Vagina (tissue), 2 donors: Measurements from ENCODE around the gene USP47. TPM values are rescaled to one million over a fixed set of nuclear protein-coding genes. Genes with fewer than 3 reads are reported as not detected.

Experiments
- DNase-seq, 2 donors: peaks; one replicate each; pipeline ENCODE4 v3.0.0-alpha.2; 2017; ENCODE audit errors: extremely low spot score in 2 of 2
- H3K27ac ChIP-seq: fragments of 200-600 bp; sonication (generic); one replicate; pipeline ENCODE4 v1.5.1; 2019
- H3K27me3 ChIP-seq: fragments of 200-600 bp; sonication (generic); one replicate; pipeline ENCODE4 v1.5.1; 2019
- H3K36me3 ChIP-seq, 2 donors: fragments of 200-600 bp; sonication (generic); one replicate each; pipeline ENCODE4 v1.5.1; 2017 to 2019
- H3K4me1 ChIP-seq: fragments of 200-600 bp; sonication (generic); one replicate; pipeline ENCODE4 v1.5.1; 2019
- H3K4me3 ChIP-seq, 2 donors: fragments of 200-600 bp; sonication (generic); 1 replicate in 1 of 2; 2 replicates in 1 of 2; pipeline ENCODE4 v1.5.1; 2016 to 2019
- H3K9me3 ChIP-seq: fragments of 200-600 bp; sonication (generic); one replicate; pipeline ENCODE4 v1.5.1; 2019
- POLR2A ChIP-seq, 2 donors: fragments of 450-650 bp; IDR thresholded peaks; one replicate each; pipeline ENCODE4 v1.6.1; 2017; ENCODE audit warnings: antibody characterized with exemption in 2 of 2, mild to moderate bottlenecking in 2 of 2, moderate library complexity in 2 of 2
- POLR2AphosphoS5 ChIP-seq, 2 donors: sonication (generic); formaldehyde crosslinking; IDR thresholded peaks; one replicate each; pipeline ENCODE4 v1.9.0; 2017; ENCODE audit warnings: antibody characterized with exemption in 2 of 2, mild to moderate bottlenecking in 2 of 2, low read depth in 1 of 2; ENCODE audit not compliant: insufficient read depth in 1 of 2
- intact Hi-C: fragments of 100-400 bp; cut with DNase I; formaldehyde crosslinking; loops from one replicate; pipeline ENCODE4 v1.15.1; 2023
- total RNA-seq: library from RNA; depleted of rRNA; stranded (reverse); fragments of >200 nt; gene quantifications from one replicate; pipeline ENCODE4 v1.2.3, GENCODE V29; 2016
- TF ChIP-seq, protein P1 (sequence below), 3 experiments: fragments of 450-650 bp in 2 of 3; fragments of 200-600 bp in 1 of 3; sonication (generic) in 1 of 3; IDR thresholded peaks; one replicate each; pipeline ENCODE4 v1.5.1; 2017 to 2019; ENCODE audit warnings: antibody characterized with exemption in 3 of 3, mild to moderate bottlenecking in 2 of 3, moderate library complexity in 2 of 3

USP47 gene
- total RNA-seq, 1 donor from 2014 or later = 69.2 TPM

DNA sequence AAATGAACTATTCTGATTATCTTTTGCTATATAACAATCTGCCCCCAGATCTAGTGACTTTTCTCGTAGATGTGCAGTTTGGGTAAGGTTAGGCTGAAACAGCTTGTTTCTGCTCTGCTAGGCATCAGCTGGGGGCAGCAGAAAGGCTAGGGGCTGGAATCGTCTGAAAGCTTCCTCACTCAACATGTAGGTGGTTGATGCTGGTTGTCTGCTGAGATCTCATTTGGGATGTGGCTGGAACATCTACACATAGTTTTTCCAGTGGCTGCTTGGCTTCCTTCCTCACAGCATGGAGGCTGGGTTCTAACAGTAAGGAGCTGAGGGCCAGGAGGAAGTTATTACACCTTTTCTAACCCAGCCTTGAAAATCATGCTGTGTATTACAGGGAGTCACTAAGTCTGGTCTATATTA lies 30.2 kb downstream of the USP47 start:
- no peaks in the 10 kb centered on the region for H3K27me3 ChIP-seq
- DNase-seq = no peak
- H3K4me1 ChIP-seq = peaks cover 20% of the 10 kb centered on the region
- H3K36me3 ChIP-seq = no peaks in the 10 kb centered on the region
- intact Hi-C loops = no loop called here
- peaks cover 3% of the 10 kb centered on the region for H3K9me3 ChIP-seq
- TF ChIP-seq, protein P1, sequence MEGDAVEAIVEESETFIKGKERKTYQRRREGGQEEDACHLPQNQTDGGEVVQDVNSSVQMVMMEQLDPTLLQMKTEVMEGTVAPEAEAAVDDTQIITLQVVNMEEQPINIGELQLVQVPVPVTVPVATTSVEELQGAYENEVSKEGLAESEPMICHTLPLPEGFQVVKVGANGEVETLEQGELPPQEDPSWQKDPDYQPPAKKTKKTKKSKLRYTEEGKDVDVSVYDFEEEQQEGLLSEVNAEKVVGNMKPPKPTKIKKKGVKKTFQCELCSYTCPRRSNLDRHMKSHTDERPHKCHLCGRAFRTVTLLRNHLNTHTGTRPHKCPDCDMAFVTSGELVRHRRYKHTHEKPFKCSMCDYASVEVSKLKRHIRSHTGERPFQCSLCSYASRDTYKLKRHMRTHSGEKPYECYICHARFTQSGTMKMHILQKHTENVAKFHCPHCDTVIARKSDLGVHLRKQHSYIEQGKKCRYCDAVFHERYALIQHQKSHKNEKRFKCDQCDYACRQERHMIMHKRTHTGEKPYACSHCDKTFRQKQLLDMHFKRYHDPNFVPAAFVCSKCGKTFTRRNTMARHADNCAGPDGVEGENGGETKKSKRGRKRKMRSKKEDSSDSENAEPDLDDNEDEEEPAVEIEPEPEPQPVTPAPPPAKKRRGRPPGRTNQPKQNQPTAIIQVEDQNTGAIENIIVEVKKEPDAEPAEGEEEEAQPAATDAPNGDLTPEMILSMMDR (IDR thresholded peaks at IDR 0.05) = no peak
- TF ChIP-seq POLR2A (IDR thresholded peaks at IDR 0.05) = no peak
- no peak for TF ChIP-seq POLR2AphosphoS5 (IDR thresholded peaks at IDR 0.05; ENCODE audit: insufficient read depth in 1 of 2, low read depth in 1 of 2)
- H3K27ac ChIP-seq = no peak overlapping the region
- H3K4me3 ChIP-seq = no peak overlapping the region

DNA sequence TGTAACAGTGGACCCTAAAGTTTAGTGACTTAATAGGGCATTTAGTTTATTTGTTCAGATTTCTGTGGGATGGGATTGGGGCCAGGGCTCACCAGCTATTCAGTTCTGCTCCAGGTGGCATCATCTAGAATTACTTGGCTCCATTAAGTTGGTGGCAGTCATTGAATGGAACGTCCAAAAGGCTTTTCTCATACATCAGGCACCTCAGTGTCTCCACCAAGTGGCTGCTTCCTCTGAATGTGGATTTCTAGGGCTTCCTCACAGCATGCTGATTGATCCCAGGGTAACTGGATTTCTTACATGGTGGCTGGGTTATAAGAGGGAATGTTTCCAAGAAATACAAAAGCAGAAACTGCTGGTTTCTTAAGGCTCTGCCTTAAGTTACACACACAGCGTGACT lies 34.7 kb downstream of the USP47 start:
- Histone ChIP-seq H3K4me3 (no peak overlapping the region), H3K36me3 (no peaks in the 10 kb centered on the region), H3K9me3 (no peaks in the 10 kb centered on the region), H3K4me1 (peaks cover 37% of the 10 kb centered on the region), H3K27me3 (no peaks in the 10 kb centered on the region), H3K27ac (no peak overlapping the region)
- DNase-seq = no peak
- intact Hi-C loops = no loop called here
- no peak for TF ChIP-seq POLR2A (IDR thresholded peaks at IDR 0.05)
- TF ChIP-seq POLR2AphosphoS5 (IDR thresholded peaks at IDR 0.05; ENCODE audit: insufficient read depth in 1 of 2, low read depth in 1 of 2) = no peak
- TF ChIP-seq, protein P1 (IDR thresholded peaks at IDR 0.05) = no peak

DNA sequence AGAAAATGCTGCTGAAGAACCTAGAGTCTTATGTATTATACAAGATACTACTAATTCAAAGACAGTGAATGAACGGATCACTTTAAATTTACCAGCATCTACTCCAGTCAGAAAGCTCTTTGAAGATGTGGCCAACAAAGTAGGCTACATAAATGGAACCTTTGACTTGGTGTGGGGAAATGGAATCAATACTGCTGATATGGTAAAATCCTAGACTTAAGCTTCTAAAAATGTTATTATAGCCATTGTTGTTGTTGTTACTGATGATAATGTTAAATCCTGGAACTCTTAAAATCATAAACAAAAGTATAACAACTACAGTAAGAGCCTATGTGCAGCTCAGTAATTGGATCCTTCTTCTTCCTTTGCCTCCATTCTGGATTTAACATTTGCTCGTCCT lies 38.4 kb downstream of the USP47 start:
- no peak for DNase-seq
- TF ChIP-seq POLR2A (IDR thresholded peaks at IDR 0.05) (no peak), POLR2AphosphoS5 (IDR thresholded peaks at IDR 0.05; ENCODE audit: insufficient read depth in 1 of 2, low read depth in 1 of 2) (no peak)
- TF ChIP-seq, protein P1 (IDR thresholded peaks at IDR 0.05) = no peak
- H3K4me1 ChIP-seq = peaks cover 41% of the 10 kb centered on the region
- H3K9me3 ChIP-seq = no peaks in the 10 kb centered on the region
- H3K27ac ChIP-seq = no peak overlapping the region
- no peaks in the 10 kb centered on the region for H3K27me3 ChIP-seq
- H3K36me3 ChIP-seq = peaks cover 4 to 11% of the 10 kb centered on the region in 2 donors
- no peak overlapping the region for H3K4me3 ChIP-seq
- intact Hi-C loops = no loop called here

DNA sequence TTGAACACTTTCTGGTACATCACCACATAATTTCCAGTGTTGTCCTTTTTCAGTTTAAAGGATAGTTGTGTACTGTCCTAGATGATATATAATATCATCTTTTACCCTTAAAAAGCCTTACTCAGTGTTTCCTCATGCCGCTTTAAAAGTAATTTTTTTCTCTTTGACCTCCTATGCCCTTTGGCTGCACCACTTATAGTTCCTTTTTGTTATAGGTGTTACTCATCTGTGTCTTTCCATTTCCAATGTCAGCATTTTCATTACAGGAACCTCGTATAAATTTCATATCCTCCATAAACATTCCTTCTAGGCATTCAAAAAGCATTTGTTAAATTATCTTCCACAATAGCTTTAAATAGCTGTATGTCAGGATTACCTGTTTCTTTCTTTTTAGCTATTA lies 40.8 kb downstream of the USP47 start:
- peaks cover 41% of the 10 kb centered on the region for H3K4me1 ChIP-seq
- TF ChIP-seq POLR2AphosphoS5 (IDR thresholded peaks at IDR 0.05; ENCODE audit: insufficient read depth in 1 of 2, low read depth in 1 of 2) (no peak), POLR2A (IDR thresholded peaks at IDR 0.05) (no peak)
- TF ChIP-seq, protein P1 (IDR thresholded peaks at IDR 0.05) = no peak
- no peaks in the 10 kb centered on the region for H3K27me3 ChIP-seq
- H3K27ac ChIP-seq = no peak overlapping the region
- intact Hi-C loops = no loop called here
- no peak for DNase-seq
- H3K36me3 ChIP-seq = peaks cover 4 to 30% of the 10 kb centered on the region in 2 donors
- H3K4me3 ChIP-seq = no peak overlapping the region
- H3K9me3 ChIP-seq = no peaks in the 10 kb centered on the region

DNA sequence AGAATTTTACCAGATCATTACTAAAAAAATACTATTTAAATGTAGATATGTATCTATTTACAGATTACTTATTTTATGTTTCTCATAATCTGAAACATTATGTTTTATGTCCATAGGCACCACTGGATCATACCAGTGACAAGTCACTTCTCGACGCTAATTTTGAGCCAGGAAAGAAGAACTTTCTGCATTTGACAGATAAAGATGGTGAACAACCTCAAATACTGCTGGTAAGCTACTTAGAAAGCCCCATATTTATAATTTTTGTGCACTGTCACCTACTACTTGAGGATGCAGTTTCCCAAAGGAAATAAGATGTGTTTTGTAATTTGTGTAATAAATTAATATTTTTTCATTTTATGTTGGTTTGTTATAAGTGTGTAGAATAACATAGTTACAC lies 42.6 kb downstream of the USP47 start:
- DNase-seq = no peak
- peaks cover 36% of the 10 kb centered on the region for H3K4me1 ChIP-seq
- H3K9me3 ChIP-seq = no peaks in the 10 kb centered on the region
- no peaks in the 10 kb centered on the region for H3K27me3 ChIP-seq
- intact Hi-C loops = no loop called here
- peaks cover 4 to 30% of the 10 kb centered on the region in 2 donors for H3K36me3 ChIP-seq
- TF ChIP-seq, protein P1 (IDR thresholded peaks at IDR 0.05) = no peak
- no peak for TF ChIP-seq POLR2A (IDR thresholded peaks at IDR 0.05)
- no peak for TF ChIP-seq POLR2AphosphoS5 (IDR thresholded peaks at IDR 0.05; ENCODE audit: insufficient read depth in 1 of 2, low read depth in 1 of 2)
- no peak overlapping the region for H3K27ac ChIP-seq
- no peak overlapping the region for H3K4me3 ChIP-seq
